Activated CD4-positive, CD25-positive, alpha-beta regulatory T cell treated with anti-CD3 and anti-CD28 coated beads, Interleukin-2, amount 50 U/mL, for 16 hours (primary cell): Measurements from ENCODE around the gene TEX2.
"Not testable (repeated sequence)": the region's sequence is repeated elsewhere in the genome, so short reads cannot be mapped to it uniquely, and the experiment has no call there.

Experiments
- DNase-seq: peaks from one replicate; pipeline ENCODE4 v3.0.0-alpha.2; 2020; ENCODE audit warnings: low read depth, low spot score

The TEX2 gene

DNA sequence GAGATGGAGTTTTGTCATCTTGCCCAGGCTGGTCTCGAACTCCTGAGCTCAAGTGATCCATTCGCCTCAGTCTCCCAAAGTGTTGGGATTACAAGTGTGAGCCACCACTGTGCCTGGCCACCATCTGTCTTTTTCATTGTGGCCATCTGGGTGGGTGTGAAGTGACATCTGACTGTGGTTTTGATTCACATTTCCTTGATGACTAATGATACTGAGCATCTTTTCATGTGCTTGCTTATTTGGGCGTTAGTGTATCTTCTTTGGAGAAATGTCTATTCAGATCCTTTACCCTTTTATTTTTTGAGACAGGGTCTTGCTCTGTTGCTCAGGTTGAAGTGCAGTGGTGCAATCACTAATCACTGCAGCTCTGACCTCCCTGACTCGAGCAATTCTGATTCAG lies 79.2 kb downstream of the TEX2 start:
- DNase-seq = no peak

DNA sequence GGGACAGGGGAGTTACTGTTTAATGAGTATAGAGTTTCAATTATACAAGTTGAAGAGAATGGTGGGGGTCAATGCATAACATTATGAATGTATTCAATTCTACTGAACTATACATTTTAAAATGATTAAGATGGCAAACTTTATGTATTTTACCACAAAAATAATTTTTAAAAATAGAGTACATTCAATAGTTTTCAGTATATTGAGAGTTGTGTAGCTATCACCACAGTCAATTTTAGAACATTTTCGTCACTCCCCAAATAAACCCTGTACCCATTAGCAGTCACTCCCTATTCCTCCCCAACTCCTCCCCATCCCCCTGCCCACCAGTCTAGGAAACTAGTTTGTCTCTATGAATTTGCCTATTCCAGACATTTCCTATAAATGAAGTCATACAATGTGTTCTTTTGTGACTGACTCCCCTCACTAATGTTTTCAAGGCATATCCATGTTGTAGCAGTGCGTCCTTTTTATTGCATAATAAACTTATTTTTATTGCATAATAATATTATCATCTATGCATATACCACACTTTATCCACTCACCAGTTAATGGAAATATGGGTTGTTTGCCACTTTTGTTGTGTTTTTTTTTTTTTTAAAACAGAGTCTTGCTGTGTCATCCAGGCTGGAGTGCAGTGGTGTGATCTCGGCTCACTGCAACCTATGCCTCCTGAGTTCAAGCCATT lies 80.6 kb downstream of the TEX2 start:
- DNase-seq = no peak

DNA sequence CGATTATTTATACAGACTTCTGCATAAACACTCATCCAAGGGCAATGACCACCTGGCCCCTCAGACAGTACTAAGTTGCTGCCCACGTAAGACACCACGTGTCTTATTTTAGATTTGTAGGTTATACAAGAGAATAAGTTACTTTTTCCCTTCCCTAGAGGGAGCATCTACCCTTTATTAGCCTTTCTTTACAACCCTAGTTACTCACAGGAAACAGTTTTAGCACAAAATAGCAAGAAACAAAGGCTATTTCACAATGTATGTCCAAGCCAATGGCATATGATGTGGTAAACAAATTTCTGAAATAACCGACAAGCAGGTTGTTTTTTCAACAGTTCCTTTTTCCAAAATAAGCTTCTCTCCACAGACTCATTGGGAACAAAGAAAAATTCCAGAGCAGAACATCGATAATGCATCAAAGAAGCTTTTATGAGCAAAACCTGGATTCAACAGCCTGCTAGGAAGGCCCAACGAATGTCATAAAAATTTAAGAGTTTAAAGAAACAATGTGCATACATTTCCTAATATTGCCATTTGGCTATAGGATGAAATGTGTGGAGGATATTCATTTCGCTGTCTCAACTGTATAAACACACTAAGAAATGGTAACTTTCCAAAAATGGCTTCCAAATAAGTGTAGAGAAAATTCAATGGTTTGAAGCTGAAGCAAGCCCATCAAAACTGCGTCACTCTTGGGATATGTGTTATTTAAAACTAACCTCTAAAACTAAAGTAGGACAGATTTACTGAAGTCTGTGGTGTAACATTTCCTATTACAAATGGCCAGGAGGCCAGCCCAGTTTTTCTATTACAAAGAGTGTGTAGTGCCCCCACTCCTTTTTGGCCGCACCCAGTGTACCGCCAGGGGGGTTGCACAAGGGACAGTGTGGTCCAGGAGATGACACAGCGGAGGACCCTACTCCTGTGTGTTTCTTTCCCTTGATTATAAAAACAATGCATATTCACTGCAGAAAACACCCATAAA lies 82.7 kb downstream of the TEX2 start:
- DNase-seq = no peak

DNA sequence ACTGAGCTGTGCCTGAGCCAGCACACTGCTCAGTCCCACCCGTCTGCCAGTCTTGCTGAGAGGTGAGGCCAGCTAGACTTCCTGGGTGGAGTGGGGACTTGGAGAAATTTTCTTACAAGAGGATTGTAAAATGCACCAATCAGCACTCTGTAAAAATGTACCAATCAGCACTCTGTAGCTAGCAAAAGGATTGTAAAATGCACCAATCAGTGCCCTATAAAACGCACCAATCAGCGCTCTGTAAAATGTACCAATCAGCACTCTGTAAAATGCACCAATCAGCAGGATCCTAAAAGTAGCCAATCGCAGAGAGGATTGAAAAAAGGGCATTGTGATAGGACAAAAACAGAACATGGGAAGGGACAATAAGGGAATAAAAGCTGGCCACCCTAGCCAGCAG lies 84.0 kb downstream of the TEX2 start:
- not testable (repeated sequence) for DNase-seq

DNA sequence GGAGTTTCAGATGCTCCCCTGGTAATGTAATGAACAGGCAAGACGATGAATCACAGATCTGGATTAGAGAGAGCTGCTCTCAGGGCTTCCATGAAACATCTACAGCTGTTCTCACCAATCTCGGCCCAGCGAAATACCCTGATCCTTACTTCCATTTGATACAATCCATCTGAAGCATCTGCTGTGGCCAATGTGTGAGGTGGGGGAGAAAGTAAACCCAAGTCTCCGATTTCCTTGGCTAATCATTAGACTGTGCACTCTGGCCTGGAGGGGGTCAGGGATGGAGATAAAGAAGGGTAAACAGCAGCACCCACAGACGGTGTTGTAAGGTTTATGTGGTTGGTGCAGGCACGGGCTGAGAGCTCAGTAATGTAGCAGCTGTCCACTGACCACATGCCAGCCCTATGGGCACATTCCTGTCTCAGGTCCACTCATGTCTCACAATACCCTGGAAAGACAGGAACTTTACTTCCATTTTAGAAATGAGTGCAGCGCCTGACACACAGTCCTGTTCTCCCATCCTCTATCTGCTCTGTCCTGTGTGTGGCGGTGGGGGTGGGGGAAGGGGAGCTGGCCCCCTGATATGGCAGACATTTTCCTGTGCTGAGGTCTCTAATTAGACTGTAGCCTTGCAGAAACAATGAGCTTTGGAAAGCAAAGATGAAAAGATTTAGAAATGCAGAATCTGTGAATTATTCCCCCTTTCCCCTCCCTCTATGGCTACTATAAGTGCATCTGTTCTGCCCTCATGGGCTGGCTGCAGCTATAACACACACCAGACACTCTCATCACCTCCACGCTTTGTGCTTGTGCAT lies 84.8 kb downstream of the TEX2 start:
- DNase-seq = no peak

DNA sequence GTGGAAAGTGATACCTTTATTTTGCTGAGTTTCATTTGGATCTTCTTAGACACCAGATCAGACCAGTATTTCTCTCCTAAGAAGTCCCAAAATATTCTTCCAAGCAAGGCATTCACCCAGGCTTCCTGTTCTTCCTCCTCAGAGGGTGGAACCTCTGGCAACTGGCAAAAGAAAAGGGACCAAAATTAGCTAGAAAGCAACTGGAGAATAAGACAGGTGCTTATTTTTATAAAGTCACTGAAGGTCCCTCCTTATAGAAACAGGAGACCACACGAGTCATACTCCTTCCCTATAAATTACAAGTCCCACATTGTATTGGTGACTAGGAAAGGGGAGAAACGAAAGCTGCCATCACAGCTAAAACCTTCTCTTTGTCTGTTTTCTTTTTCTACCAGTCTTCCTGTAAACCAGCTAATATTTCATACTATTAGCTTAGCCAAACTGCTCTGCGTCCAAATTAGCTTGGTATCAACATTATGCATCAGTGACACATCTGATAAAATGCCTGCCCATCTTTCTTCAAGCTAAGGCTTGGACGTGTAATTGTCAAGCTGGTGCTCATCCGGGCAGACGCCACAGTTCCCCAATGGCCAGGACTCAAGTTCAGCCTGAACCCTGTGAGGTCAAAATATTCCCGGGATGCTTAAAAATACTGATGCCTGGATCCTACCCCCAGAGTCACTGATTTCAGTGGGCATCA lies 85.6 kb downstream of the TEX2 start:
- DNase-seq = no peak

DNA sequence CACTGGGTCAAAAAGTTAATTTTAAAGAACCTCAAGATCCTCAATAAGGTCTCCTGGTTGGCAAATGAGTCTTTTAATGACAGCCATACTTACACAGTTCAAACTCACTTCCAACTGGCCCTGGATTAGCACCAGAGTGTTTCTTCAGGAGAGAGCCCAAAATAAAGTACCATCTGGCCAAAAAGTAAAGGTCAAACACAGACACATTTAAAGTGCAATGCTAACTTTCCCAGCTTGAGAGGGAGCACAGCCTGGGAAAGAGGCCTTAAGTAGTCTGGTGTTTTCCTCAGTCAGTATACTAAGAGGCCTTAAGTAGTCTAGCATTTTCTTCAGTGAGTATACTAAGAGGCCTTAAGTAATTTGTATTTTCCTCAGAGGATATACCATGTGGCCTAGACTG lies 86.5 kb downstream of the TEX2 start:
- DNase-seq = no peak

DNA sequence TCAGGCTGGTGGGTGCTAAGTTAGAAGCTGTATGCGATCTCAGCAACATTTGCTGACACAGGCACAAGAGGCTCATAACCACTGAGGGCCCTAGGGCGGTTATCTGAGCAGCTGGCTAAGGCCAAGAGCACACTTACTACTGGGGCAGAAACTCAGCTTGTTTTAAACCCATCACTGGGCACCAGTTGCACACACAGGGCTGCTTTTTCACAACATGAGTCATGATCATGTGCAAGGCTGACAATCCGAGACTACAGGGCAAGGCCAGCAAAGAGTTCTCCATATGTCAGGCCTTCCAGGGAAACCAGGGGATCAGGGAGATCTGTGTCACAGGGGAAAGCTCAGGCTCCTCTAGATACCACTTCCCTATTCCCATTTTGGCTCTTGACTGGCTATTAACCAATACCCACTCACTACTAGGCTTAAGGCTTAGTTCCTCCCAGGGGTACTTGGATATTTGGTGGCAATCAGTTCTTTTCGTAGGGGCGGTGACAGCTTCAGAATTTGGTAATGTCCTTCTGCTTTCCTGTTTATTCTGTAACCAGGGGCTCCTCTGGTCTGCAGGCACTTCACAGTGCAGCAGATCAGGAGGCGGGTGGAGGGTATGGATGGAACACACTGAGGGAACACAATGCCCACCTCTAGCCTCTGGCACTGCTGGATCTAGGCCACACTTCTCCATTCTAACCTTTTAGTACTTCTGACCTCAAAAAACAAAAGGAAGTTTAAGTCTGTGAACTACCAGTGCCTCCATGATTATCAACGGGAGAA lies 88.2 kb downstream of the TEX2 start:
- DNase-seq = no peak

DNA sequence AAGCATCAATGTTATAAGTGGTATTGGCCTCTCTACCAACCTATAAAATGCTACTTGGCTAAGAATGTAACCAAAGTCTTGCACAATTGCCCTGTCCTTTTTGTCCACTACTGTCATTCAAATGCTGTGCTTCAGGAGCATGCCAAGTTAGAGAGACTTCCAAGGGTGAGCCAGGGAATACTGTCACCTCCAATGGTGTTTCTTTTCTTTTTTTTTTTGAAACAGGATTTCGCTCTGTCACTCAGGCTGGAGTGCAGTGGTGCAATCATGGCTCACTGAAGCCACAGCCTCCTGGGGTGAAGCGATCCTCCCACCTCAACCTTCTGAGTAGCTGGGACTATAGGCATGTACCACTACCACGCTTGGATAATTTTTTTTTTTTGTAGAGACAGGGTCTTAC lies 89.4 kb downstream of the TEX2 start:
- DNase-seq = no peak

DNA sequence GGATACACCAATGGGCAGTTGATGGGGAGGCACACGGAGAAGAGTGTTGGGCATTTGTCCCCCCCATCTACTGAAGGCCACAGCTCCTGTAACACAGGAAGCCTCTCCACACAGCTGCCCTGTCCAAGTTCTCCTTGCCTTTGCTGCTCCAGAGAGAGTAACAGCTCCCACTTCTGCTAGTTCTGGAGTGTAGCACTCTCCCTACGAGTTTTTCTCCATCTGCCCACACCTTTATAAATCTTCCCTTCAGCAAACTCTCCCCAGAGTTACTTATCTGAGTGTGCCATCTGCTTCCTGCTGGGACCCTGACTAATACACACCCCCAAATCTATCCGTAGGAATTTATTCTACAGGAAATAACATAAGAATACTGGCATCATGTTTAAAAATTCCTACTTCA lies 90.5 kb downstream of the TEX2 start:
- no peak for DNase-seq

DNA sequence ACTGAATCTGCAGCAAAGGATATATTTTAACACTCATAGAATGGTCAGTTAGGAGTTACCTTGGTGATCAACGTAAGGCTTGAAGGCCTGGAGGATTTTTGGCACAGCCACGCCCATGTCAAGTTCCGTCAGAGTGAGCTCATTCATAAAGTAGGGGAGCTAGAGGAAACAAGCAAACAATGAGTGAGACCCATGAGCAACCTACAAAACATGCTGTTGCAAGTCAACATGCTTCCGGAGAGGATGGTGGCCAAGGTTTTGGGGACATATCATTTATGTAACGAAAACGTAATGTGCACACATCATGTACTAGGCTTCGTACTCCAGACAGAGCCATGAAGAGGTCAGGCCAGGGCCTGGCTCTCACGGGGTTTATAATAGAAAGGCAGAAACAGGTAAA lies 92.0 kb downstream of the TEX2 start:
- DNase-seq = no peak

DNA sequence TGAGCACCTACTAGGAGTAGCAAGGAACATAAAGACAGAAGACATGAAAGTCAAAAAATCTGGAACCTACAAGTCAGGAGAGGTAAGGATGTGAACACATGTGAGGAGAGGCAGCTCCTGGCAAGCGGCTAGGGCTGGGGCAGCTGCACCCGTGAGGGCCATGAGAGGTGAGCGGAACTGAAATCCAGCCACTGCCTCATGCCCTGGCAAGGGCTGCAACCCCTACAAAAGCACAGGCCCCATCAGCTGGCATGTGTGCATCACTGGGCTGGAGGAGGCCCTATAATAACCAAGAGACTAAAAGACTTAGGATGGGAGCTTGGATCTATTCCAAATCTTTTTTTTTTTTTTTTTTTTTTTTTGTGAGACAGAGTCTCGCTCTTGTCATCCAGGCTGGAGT lies 92.8 kb downstream of the TEX2 start:
- DNase-seq = no peak

DNA sequence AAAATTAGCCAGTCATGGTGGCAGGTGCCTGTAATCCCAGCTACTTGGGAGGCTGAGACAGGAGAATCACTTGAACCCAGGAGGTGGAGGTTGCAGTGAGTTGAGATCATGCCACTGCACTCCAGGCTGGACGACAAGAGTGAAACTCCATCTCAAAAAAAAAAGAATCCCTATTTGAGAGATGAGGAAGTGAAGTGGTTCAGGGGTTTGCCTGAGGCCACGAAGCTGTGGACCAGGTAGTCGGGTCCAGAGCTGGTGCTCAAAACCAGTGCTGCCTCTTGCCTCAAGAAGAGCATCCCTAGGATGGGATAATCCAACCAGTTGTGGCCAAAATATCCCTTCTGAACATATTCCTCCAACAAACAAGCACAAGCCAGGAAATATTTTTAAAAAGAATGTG lies 95.4 kb downstream of the TEX2 start:
- DNase-seq = not testable (repeated sequence)

DNA sequence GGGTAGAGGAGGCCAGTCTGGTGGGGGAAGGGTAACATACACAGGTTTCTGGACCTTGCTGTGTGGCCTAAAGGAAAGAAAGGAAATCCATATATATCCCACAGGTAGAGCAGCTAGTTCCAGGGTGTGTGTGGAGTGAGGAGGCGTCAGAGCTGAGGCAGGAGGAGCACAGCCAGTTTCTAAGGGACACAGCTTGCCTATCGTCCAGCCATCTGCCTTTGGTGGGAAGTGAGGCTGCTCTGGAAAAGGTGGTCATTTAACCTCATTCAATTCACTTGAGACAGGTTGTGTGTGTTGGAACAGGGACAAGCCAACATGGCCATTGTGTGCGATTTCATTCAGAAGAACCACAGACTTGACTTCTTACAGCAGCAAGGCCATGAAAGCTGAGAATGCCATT lies 96.2 kb downstream of the TEX2 start:
- DNase-seq = no peak

DNA sequence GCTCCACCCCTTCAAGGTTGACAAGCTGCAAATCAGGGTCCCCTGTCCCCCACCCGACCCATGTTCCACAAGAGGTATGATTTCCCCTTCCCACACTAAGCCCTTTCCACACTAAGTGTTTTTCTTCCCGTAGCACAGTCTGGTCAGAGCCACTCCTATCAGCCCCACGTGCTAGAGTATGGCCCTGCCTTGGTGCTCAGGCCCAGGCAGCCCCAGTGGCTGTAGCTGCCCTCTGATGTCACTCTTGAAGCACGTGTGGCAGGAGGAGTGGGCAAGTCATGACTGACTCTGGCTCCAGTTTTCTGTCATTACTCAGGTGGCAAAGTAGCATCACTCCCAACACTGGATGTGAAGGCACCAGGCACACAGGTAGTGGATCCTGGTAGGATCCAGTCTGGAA lies 97.7 kb downstream of the TEX2 start:
- DNase-seq = no peak

DNA sequence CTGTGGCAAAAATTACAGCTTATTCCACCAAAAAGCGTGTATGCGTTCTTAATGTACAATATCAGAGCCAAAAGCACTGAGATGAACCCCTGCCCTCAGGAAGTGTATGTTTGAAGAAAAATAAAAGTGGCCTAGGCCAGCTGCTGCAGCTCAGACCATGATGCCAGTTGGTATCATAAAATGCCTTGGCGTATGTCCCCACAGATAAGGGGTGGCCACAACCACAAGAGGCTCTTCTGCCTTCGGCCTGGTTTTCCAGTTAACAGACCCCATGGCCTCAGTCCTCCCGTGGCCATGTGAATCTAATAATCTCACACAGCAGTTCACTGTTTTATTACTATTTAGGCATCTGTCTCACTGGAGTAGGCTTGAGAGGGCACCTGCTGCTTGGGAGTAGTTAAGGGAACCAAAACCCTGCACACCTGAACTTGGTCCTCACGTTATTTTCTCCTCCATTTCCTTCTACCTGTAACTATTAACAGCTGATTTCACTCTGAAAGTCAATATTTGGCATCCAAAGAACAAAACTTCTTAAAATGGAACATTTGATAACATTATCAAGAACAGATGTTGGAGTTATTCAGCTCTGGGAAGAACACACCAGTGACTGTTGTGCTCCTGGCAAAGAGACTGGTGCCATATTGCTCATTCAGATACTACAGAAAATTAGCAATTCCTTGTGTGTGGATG lies 98.3 kb downstream of the TEX2 start:
- no peak for DNase-seq

DNA sequence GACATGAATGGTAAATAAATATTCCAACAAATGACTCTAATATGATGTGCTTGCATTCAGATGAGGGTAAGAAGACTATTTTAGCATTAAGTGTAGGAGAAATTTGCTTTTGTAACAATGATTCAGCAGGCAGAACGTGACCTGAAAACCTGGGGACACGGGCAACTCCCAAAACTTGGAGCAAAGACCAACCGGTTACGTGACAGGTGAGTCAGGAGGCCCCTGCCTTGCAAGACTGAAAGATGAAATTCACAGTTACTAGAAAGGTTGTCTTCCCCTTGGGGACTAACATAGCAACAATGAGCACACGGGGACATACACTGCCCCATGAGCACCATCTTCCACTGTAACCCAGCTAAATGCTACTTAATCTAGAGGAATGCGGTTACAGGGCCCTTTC lies 99.6 kb downstream of the TEX2 start:
- DNase-seq = no peak

DNA sequence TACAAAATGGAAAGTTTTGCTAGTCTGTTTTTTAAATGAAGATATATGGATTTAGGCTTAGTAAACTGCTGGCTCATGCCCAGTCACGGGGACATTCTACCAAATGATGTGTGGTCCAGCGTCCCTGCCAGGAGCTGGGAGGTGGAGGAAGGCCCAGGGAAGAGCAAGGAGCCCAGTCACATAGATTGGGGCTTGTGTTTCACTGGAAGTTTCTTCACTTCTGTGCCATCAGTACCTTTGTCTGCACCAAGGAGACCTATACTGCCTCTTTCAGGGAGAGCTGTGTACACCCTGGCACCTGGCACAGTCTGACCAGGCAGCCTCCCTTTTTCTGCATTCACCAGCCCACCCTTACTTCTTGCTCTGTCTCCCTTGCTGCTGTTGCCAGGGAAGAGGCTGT lies 100.5 kb downstream of the TEX2 start:
- no peak for DNase-seq

DNA sequence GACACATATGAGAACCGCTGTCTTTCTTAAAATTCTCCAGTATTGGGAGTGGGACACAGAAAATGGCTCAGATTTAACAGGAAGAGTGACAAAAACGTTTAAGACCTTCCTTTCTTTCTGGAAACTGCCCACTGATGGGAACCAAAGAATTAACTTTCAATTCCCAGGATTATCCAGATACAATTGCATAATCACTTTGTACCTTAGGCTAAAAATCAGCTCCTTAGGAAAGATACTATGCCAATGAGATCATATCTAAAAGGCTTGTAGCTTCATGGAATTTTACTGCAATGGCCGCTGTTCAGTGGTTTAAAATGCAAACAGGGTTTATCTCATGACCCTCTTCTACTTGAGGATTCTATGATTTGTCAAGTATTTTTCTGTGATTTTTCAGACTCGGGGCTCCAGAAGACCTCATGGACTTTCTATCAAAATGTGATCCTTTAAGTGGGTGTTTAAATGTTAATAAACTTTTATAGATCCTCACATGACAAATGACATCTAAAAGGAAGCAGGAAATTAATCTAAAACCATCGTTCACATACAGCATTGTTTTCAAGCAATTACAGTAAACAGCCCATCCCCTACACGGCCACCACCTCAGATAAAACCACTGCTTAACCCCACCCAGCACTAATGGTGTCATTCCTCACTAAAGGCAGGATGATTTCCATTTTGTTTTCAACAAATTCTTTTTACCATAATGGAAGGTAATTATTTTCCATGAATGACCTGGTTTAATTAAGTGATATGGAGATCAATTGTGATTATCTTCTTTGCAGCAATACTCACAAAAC lies 101.5 kb downstream of the TEX2 start:
- DNase-seq = no peak
